Activated B cell treated with CpG ODN at 0.5 μM for 24 hours (primary cell): ENCODE results near the gene USP22. TPM values are rescaled to one million over a fixed set of nuclear protein-coding genes. Genes with fewer than 3 reads are reported as not detected.
"Not testable (repeated sequence)": the region's sequence is repeated elsewhere in the genome, so short reads cannot be mapped to it uniquely, and the experiment has no call there.

ENCODE experiments used
- ATAC-seq: fragments of 200-7000 bp; cut with Tn5 transposase; one replicate; pipeline ENCODE4 v1.10.0; 2021; ENCODE audit warnings: low read depth, mild to moderate bottlenecking, moderate library complexity
- CTCF ChIA-PET: fragments of 350-600 bp; sonication (Branson Sonifier 250); formaldehyde crosslinking; loops from one replicate; lab custom pipeline; 2021; ENCODE audit warnings: antibody characterized with exemption; lab: Charles Lee
- POLR2A ChIA-PET: fragments of 350-600 bp; sonication (Branson Sonifier 250); formaldehyde crosslinking; loops from one replicate; lab custom pipeline; 2021; ENCODE audit warnings: antibody characterized with exemption; lab: Charles Lee
- DNase-seq: peaks from one replicate; pipeline ENCODE4 v3.0.0; 2022
- H3K27ac Mint-ChIP-seq: one replicate; pipeline ENCODE4 v1.8.0; 2020; ENCODE audit warnings: mixed read lengths
- H3K27me3 Mint-ChIP-seq: one replicate; pipeline ENCODE4 v1.8.0; 2021; ENCODE audit warnings: mixed read lengths
- H3K36me3 Mint-ChIP-seq: one replicate; pipeline ENCODE4 v1.8.0; 2021; ENCODE audit warnings: low read depth, mixed read lengths
- H3K4me1 Mint-ChIP-seq: one replicate; pipeline ENCODE4 v1.8.0; 2021; ENCODE audit warnings: mixed read lengths
- H3K4me3 Mint-ChIP-seq: one replicate; pipeline ENCODE4 v1.8.0; 2020; ENCODE audit warnings: mild to moderate bottlenecking, mixed read lengths
- H3K9me3 Mint-ChIP-seq: one replicate; pipeline ENCODE4 v1.8.0; 2020; ENCODE audit warnings: mixed read lengths
- CTCF ChIP-seq: fragments of 200-600 bp; IDR thresholded peaks from one replicate; pipeline ENCODE4 v1.8.0; 2022; ENCODE audit warnings: antibody characterized with exemption, mild to moderate bottlenecking
- intact Hi-C: fragments of 100-400 bp; cut with micrococcal nuclease; formaldehyde crosslinking; loops from one replicate; pipeline ENCODE4 v1.15.1; 2024
- total RNA-seq: library from RNA; stranded (reverse); gene quantifications from 2 replicates; pipeline ENCODE4 v1.2.3, GENCODE V29; 2022

The USP22 gene
- total RNA-seq, 1 donor from 2014 or later = 156 TPM

DNA sequence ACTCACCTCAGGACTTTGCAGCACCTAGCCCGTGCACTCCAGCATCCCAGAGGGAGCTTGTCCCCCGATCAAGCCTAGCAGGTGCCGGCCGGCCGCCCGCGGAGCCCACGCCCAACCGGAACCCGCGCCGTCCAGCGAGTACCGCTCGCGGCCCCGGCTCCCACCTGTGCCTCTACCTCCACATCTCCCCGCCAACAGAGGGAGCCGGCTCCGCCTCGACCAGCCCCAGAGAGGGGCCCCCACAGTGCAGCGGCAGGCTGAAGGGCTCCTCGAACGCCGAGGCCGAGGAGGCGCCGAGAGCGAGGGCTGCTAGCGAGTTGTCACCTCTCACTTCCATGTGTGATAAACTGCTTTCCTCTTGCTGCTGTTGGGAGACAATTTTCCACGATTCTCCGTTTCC lies 42.9 kb upstream of the USP22 start:
- Mint-ChIP-seq H3K4me3 (no peak overlapping the region), H3K27me3 (no peaks in the 10 kb centered on the region), H3K9me3 (no peaks in the 10 kb centered on the region), H3K27ac (no peak overlapping the region), H3K36me3 (no peaks in the 10 kb centered on the region), H3K4me1 (peaks cover 14% of the 10 kb centered on the region)
- no peak for ATAC-seq
- DNase-seq = no peak
- CTCF ChIA-PET = no interaction called here
- POLR2A ChIA-PET = no interaction called here
- intact Hi-C loops = no loop called here
- TF ChIP-seq CTCF = no peak

DNA sequence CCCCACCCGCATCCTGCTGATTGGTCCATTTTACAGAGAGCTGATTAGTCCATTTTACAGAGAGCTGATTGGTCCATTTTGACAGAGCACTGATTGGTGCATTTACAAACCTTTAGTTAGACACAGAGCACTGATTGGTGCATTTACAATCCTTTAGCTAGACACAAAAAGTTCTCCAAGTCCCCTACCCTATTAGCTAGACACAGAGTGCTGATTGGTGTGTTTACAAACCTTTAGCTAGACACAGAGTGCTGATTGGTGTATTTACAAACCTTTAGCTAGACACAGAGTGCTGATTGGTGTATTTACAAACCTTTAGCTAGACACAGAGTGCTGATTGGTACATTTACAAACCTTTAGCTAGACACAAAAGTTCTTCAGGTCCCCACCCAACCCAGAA lies 42.5 kb upstream of the USP22 start:
- ATAC-seq, POLR2A ChIA-PET, H3K27ac Mint-ChIP-seq: not testable (repeated sequence)

DNA sequence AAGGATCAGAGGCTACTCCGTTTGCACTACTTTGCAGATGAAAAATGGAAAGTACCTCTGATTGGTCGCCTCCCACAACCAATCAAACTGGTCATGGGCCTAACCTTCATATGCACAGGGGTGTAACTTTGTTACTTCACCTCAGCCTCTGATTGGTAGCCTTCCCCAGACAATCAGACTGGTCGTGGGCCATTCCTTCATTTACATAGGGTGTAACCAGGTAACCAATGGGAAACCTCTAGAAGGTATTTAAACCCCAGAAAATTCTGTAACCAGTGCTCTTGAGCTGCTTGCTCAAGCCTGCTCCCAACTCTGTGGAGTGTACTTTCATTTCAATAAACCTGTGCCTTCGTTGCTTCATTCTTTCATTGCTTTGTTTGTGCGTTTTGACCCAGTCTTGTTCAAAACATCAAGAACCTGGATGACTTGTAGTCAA lies 39.2 kb upstream of the USP22 start:
- DNase-seq (no peak), ATAC-seq (no peak)
- Mint-ChIP-seq H3K27me3 (peaks cover 7% of the 10 kb centered on the region), H3K9me3 (no peaks in the 10 kb centered on the region), H3K4me3 (no peak overlapping the region), H3K36me3 (no peaks in the 10 kb centered on the region), H3K4me1 (peaks cover 4% of the 10 kb centered on the region), H3K27ac (no peak overlapping the region)
- ChIA-PET POLR2A (no interaction called here), CTCF (no interaction called here)
- no peak for TF ChIP-seq CTCF
- intact Hi-C loops = no loop called here

More for the DNA sequence above, 42.5 kb upstream of the USP22 start:
- H3K27me3 Mint-ChIP-seq, intact Hi-C loops, CTCF ChIA-PET, H3K36me3 Mint-ChIP-seq, DNase-seq, H3K9me3 Mint-ChIP-seq, H3K4me3 Mint-ChIP-seq: not testable (repeated sequence)
- peaks cover 13% of the 10 kb centered on the region for H3K4me1 Mint-ChIP-seq

DNA sequence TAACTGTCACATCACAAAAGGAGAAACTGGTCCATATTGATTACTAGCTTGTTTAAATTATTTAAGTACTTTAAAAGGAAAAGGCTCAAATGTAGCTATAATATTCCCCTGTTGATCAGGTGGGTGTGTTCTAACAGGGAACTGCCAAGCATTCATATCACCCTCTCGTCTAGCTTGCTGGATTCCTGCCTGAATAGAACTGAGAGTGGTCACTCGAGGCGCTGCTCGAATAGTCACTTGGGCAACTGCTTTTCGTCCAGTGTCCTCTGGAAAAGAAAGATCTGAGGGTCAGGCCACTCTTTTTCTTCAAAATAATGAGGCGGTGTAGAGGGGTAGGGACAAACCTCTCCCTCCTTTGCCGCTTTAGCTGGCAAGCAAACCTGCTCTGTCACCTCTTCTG lies 36.4 kb upstream of the USP22 start:
- no peaks in the 10 kb centered on the region for H3K36me3 Mint-ChIP-seq
- H3K27me3 Mint-ChIP-seq = peaks cover 7% of the 10 kb centered on the region
- no peak overlapping the region for H3K27ac Mint-ChIP-seq
- DNase-seq (no peak), ATAC-seq (no peak)
- TF ChIP-seq CTCF = no peak
- H3K9me3 Mint-ChIP-seq = no peaks in the 10 kb centered on the region
- CTCF ChIA-PET = no interaction called here
- POLR2A ChIA-PET = no interaction called here
- intact Hi-C loops = no loop called here
- peaks cover 4% of the 10 kb centered on the region for H3K4me1 Mint-ChIP-seq
- H3K4me3 Mint-ChIP-seq = no peak overlapping the region

DNA sequence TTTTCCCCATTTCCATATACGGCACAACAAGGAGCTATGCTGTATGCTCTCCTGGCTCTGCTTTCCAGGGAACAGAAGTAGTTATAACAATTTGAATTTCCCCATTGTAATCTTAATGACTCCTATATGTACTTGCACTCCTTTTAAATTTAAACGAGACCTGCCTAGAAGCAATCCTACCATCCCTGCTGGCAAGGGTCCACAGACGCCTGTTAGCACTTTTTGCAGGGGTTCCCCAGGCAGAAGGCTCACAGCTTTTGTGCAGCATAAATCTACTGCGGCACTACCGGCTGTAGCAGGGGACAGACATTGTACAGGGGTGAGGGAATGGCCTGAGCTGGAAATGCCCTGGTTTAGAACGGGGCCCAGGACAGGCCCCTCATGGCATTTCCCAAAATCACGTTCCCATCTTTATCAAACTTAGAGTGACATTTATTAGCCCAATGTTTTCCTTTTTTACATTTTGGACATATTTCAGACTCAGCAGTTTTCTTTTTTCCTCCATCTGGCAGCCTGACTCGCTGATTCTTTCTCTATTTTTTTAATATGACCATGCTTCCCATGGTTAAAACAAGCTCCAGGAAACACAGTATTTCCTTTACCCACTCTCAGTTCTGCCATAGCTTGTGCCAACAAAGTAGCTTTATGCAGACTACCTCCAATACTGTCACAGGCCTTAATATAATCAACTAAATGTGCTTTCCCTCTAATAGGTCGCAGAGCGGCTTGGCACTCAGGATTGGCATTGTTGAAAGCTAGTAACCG lies 35.4 kb upstream of the USP22 start:
- no peak overlapping the region for H3K27ac Mint-ChIP-seq
- intact Hi-C loops = no loop called here
- no peaks in the 10 kb centered on the region for H3K4me1 Mint-ChIP-seq
- DNase-seq (no peak), ATAC-seq (no peak)
- POLR2A ChIA-PET = no interaction called here
- H3K36me3 Mint-ChIP-seq = no peaks in the 10 kb centered on the region
- H3K27me3 Mint-ChIP-seq = peaks cover 7% of the 10 kb centered on the region
- no peak overlapping the region for H3K4me3 Mint-ChIP-seq
- TF ChIP-seq CTCF = no peak
- H3K9me3 Mint-ChIP-seq = no peaks in the 10 kb centered on the region
- CTCF ChIA-PET = interaction anchor here (0.9 kb wide), 1 partner anchor 39 kb away, joined by 3 read pairs; no protein-coding TSS in a partner anchor
